ENCODE results near the gene GGA3. TPM values are rescaled to one million over a fixed set of nuclear protein-coding genes. Genes with fewer than 3 reads are reported as not detected.

GGA3 gene
- total RNA-seq (2013; cell fraction: nucleolus; rRNA removed) = 70.6 and 92.6 TPM in 2 replicates
- total RNA-seq (2014; rRNA removed) (19.6 and 20.7 TPM in 2 replicates), total RNA-seq (2014; rRNA removed; fragmentation: Illumina TruSeq; extraction: Trizol) (13.5 and 14.3 TPM in 2 replicates), total RNA-seq (2021) (52.1 and 57.5 TPM in 2 replicates), polyA plus RNA-seq (2011; rRNA removed) (26.2 and 34.9 TPM in 2 replicates), polyA plus RNA-seq (2014; fragmentation: Illumina TruSeq; extraction: Trizol) (31.7 and 41.3 TPM in 2 replicates), polyA plus RNA-seq (2014; fragmentation: Nextera tagmentation; extraction: Ambion mirVana) (1 to 10 TPM; 7.0 to 8.1 TPM), polyA plus RNA-seq (2014; rRNA removed) (36.4 and 40.2 TPM in 2 replicates), polyA plus RNA-seq (2016; fragmentation: Nextera tagmentation; extraction: Ambion mirVana) (10 to 100 TPM; 33.0 to 36.3 TPM), polyA minus RNA-seq (2011; rRNA and poly(A)+ RNA removed) (50.4 and 73.4 TPM in 2 replicates), Bru-seq, nascent RNA (percentile 79 among the genes with signal in this experiment), BruChase-seq, experiment 1, labeled RNA remaining after a 6-hour chase (percentile 91 among the genes with signal in this experiment), BruChase-seq, experiment 2, labeled RNA remaining after a 2-hour chase (percentile 85 among the genes with signal in this experiment)
- 34.9 TPM for polyA plus RNA-seq (2011; ENCODE audit: low read depth)
- polyA plus RNA-seq (2011; cell fraction: cytosol; rRNA removed) = 25.9 and 26.0 TPM in 2 replicates
- polyA plus RNA-seq (2011; cell fraction: nucleus; rRNA removed) = 244 and 300 TPM in 2 replicates
- 51.0 and 62.2 TPM in 2 replicates for polyA plus RNA-seq (2012)
- 9.0 and 14.0 TPM in 2 replicates for polyA minus RNA-seq (2011; cell fraction: cytosol; rRNA and poly(A)+ RNA removed)
- 39.3 and 49.0 TPM in 2 replicates for polyA minus RNA-seq (2011; cell fraction: nucleus; rRNA and poly(A)+ RNA removed)
- long read RNA-seq, experiment 1, full-length matches to known transcripts = 2 of 7 reads
- long read RNA-seq, experiment 1, partial matches to known transcripts = 5 of 7 reads
- long read RNA-seq, experiment 1, other reads (novel, unspliced or antisense) = 0 of 7 reads
- long read RNA-seq, experiment 2, partial matches to known transcripts = 2 of 6 reads
- long read RNA-seq, experiment 2, other reads (novel, unspliced or antisense) = 4 of 6 reads

- SMC1A ChIA-PET (ENCODE audit: uncharacterized antibody, unreplicated experiment) = interaction anchor here (0.8 to 5.0 kb wide), 16 partner anchors 9 to 151 kb away, joined by 3 to 62 read pairs (median 4); partner anchors contain the start of genes GRB2, MIF4GD, NUP85 and SLC25A19
- Histone ChIP-seq H3K4me1 (ENCODE audit: control insufficient read depth, insufficient read depth, low read length) (peaks cover 9% of the 10 kb centered on the region), H3K27ac (ENCODE audit: control insufficient read depth, insufficient read depth) (peak within 1 kb of the TSS; percentile 99), H3K4me2 (ENCODE audit: control insufficient read depth, insufficient read depth) (peak within 1 kb of the TSS; percentile 95), H3K79me2 (ENCODE audit: control insufficient read depth, insufficient read depth, low read length) (peaks cover 55% of the 10 kb centered on the region), H2AFZ (ENCODE audit: control insufficient read depth, low read depth, low read length) (peak within 1 kb of the TSS; percentile 97), H3K4me3 (peak within 1 kb of the TSS; percentile 86), H3K9me3 (replicated peaks; ENCODE audit: control insufficient read depth, insufficient read depth, low read length) (no peaks in the 10 kb centered on the region), H4K20me1 (ENCODE audit: control insufficient read depth, insufficient read depth) (no peaks in the 10 kb centered on the region), H3K27me3 (replicated peaks in 1 of 2; ENCODE audit: control insufficient read depth in 2 of 2, insufficient read depth in 2 of 2, low read length in 1 of 2) (no peaks in the 10 kb centered on the region), H3K36me3 (ENCODE audit: control insufficient read depth in 2 of 2, insufficient read depth in 2 of 2, low read length in 1 of 2) (peaks cover 6 to 10% of the 10 kb centered on the region in 2 experiments), H3K9ac (ENCODE audit: control insufficient read depth, insufficient read depth, low read length) (peak within 1 kb of the TSS; percentile 100)
- CTCF ChIA-PET = interaction anchor here (0.5 to 4.8 kb wide), 17 partner anchors 10 to 373 kb away, joined by 3 to 58 read pairs (median 4); partner anchors contain the start of genes MIF4GD, SLC25A19 and TMEM94
- BruUV-seq (replicated peaks) = no TSS peak
- in situ Hi-C loops (cut with MboI) (no loop called here), intact Hi-C loops (cut with micrococcal nuclease; ENCODE audit: unreplicated experiment) (loop anchor here (10.0 kb wide), 1 partner anchor 253 kb away; the partner anchor contains the start of genes CASKIN2 and TSEN54)
- FAIRE-seq = peak; percentile 85
- POLR2A ChIA-PET = interaction anchor here (0.5 to 4.8 kb wide), 12 partner anchors 10 to 427 kb away, joined by 3 to 81 read pairs (median 5); partner anchors contain the start of genes ARMC7, MIF4GD and SLC25A19
- RAD21 ChIA-PET (ENCODE audit: unreplicated experiment) = interaction anchor here (0.7 to 3.5 kb wide), 12 partner anchors 10 to 300 kb away, joined by 3 to 43 read pairs (median 4); partner anchors contain the start of genes GRB2, MIF4GD, NUP85 and SLC25A19
- ATAC-seq = peak; percentile 96
- DNase-seq (ENCODE audit: low read depth, low spot score) = peak; percentile 75
- under 1% methylated on average over 53 of the region's 69 CpGs for WGBS (ENCODE audit: insufficient coverage, insufficient replicate concordance, low lambda C conversion rate, missing lambda C conversion rate)
- TF ChIP-seq POLR2A (IDR thresholded peaks at IDR 0.05; ENCODE audit: low read depth, low read length) (peak; percentile 91), HCFC1 (IDR thresholded peaks at IDR 0.05; ENCODE audit: low read length) (peak; percentile 64), PAX5 (IDR thresholded peaks at IDR 0.05; ENCODE audit: borderline replicate concordance, low read depth, low read length) (no peak), NFYA (IDR thresholded peaks at IDR 0.05; ENCODE audit: borderline replicate concordance, low read depth, low read length) (no peak), KLF5 (IDR thresholded peaks at IDR 0.05; ENCODE audit: partially characterized antibody) (peak; percentile 88), POU2F2 (IDR thresholded peaks at IDR 0.05; ENCODE audit: borderline replicate concordance, low read depth, low read length) (no peak; the same call in 1 of the 3 replicates), HDAC6 (IDR thresholded peaks at IDR 0.05; ENCODE audit: unreplicated experiment) (peak; percentile 48), MEF2A (IDR thresholded peaks at IDR 0.05; ENCODE audit: insufficient read depth, low read depth, low read length) (no peak), CREB1 (IDR thresholded peaks at IDR 0.05; ENCODE audit: low read depth) (peak; percentile 83), CREM (IDR thresholded peaks at IDR 0.05; ENCODE audit: low read depth) (peak; percentile 76), EED (IDR thresholded peaks at IDR 0.05; ENCODE audit: low read depth) (no peak), STAT1 (conservative IDR thresholded peaks at IDR 0.05) (peak; percentile 95), SPI1 (IDR thresholded peaks at IDR 0.05; ENCODE audit: borderline replicate concordance, insufficient read depth, low read depth, low read length) (no peak), BHLHE40 (IDR thresholded peaks at IDR 0.05; ENCODE audit: borderline replicate concordance in 1 of 2, low read depth in 2 of 2, low read length in 1 of 2) (peak; percentile 63 to 83; a peak in 3 of 4 replicates), GABPA (IDR thresholded peaks at IDR 0.05; ENCODE audit: low read depth) (no peak)
- TF ChIP-seq, protein P1, sequence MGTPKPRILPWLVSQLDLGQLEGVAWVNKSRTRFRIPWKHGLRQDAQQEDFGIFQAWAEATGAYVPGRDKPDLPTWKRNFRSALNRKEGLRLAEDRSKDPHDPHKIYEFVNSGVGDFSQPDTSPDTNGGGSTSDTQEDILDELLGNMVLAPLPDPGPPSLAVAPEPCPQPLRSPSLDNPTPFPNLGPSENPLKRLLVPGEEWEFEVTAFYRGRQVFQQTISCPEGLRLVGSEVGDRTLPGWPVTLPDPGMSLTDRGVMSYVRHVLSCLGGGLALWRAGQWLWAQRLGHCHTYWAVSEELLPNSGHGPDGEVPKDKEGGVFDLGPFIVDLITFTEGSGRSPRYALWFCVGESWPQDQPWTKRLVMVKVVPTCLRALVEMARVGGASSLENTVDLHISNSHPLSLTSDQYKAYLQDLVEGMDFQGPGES (IDR thresholded peaks at IDR 0.05) = no peak
- TF ChIP-seq, protein P2, sequence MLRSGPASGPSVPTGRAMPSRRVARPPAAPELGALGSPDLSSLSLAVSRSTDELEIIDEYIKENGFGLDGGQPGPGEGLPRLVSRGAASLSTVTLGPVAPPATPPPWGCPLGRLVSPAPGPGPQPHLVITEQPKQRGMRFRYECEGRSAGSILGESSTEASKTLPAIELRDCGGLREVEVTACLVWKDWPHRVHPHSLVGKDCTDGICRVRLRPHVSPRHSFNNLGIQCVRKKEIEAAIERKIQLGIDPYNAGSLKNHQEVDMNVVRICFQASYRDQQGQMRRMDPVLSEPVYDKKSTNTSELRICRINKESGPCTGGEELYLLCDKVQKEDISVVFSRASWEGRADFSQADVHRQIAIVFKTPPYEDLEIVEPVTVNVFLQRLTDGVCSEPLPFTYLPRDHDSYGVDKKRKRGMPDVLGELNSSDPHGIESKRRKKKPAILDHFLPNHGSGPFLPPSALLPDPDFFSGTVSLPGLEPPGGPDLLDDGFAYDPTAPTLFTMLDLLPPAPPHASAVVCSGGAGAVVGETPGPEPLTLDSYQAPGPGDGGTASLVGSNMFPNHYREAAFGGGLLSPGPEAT (IDR thresholded peaks at IDR 0.05; ENCODE audit: low read depth) = peak; percentile 97
Observed at GRCh38 chr17:75261336-75262111, at the start of gene GGA3, which contains the start of gene MRPS7. GGA3 (minus strand) TSS chr17:75261606; CDS start chr17:75261587, 19 bp downstream. MRPS7 (plus strand) TSS chr17:75261879; CDS start chr17:75261901, 22 bp downstream.

Measured in GM12878 (cell line).